ENCODE data around the gene CLSTN1.

CLSTN1 gene

DNA sequence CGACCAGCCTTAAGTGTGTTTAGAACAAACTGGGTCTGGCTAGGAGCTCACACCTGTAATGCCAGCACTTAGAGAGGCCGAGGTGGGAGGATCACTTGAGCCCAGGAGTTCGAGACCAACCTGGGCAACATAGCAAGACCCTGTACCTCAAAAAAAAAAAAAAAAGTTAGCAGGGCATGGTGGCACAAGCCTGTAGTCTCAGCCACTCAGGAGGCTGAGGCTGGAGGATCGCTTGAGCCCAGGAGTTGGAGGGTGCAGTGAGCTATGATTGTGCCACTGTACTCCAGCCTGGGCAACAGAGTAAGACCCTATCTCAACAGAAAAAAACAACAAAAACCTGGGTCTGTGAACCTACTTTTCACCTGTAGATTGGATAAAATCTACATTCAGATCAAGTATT lies 117.6 kb downstream of the CLSTN1 start:
- peak overlapping the region; percentile 78 for H3K27ac Mint-ChIP-seq
- no peaks in the 10 kb centered on the region for H3K27me3 Mint-ChIP-seq
- H3K36me3 Mint-ChIP-seq (ENCODE audit: low read depth), result peaks cover 78% of the 10 kb centered on the region
- no peak overlapping the region for H3K4me3 Mint-ChIP-seq
- H3K4me1 Mint-ChIP-seq (ENCODE audit: low read depth), result peaks cover 58% of the 10 kb centered on the region
- DNase-seq, result no peak
- peaks cover 6% of the 10 kb centered on the region for H3K9me3 Mint-ChIP-seq

- H3K27ac Mint-ChIP-seq, result peak overlapping the region; percentile 76
Measured at GRCh38 chr1:9705337-9706093, 118.2 kb downstream of the CLSTN1 start.

GRCh38 chr1:9703681-9704080 lies 120.1 kb downstream of the CLSTN1 start:
- peak overlapping the region; percentile 76 for H3K27ac Mint-ChIP-seq
- peaks cover 70% of the 10 kb centered on the region for H3K4me1 Mint-ChIP-seq (ENCODE audit: low read depth)
- H3K4me3 Mint-ChIP-seq, result no peak overlapping the region
- H3K9me3 Mint-ChIP-seq, result peaks cover 6% of the 10 kb centered on the region
- H3K36me3 Mint-ChIP-seq (ENCODE audit: low read depth), result peaks cover 83% of the 10 kb centered on the region
- no peak for DNase-seq
- no peaks in the 10 kb centered on the region for H3K27me3 Mint-ChIP-seq

More at GRCh38 chr1:9705337-9706093, 118.2 kb downstream of the CLSTN1 start:
- DNase-seq, result no peak
- H3K9me3 Mint-ChIP-seq, result peaks cover 6% of the 10 kb centered on the region
- peaks cover 78% of the 10 kb centered on the region for H3K36me3 Mint-ChIP-seq (ENCODE audit: low read depth)
- no peak overlapping the region for H3K4me3 Mint-ChIP-seq
- H3K27me3 Mint-ChIP-seq, result no peaks in the 10 kb centered on the region
- peaks cover 62% of the 10 kb centered on the region for H3K4me1 Mint-ChIP-seq (ENCODE audit: low read depth)

GRCh38 chr1:9703165-9703509 lies 120.6 kb downstream of the CLSTN1 start:
- Mint-ChIP-seq H3K9me3 (peaks cover 6% of the 10 kb centered on the region), H3K27ac (peak overlapping the region; percentile 76), H3K27me3 (no peaks in the 10 kb centered on the region), H3K4me3 (no peak overlapping the region), H3K36me3 (ENCODE audit: low read depth) (peaks cover 87% of the 10 kb centered on the region), H3K4me1 (ENCODE audit: low read depth) (peaks cover 74% of the 10 kb centered on the region)
- no peak for DNase-seq

DNA sequence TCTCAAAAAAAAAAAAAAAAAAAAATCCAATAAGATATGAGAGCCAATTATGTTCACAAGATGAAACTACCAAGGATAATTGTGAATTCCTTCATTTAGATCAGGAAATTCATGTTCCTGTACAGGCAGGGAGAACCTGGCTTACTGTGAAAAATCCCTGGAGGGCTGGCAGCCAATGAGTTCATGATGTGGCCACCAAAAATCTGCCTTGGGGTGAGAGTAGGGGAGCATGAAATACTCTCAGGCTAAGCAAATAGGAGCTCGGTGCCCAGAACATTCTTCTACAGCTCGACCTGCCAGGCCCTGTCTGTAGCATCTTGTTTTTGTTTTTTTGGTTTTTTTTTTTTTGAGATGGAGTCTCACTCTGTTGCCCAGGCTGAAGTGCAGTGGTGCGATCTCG lies 122.1 kb downstream of the CLSTN1 start:
- Mint-ChIP-seq H3K4me3 (no peak overlapping the region), H3K9me3 (peaks cover 6% of the 10 kb centered on the region), H3K27ac (peak overlapping the region; percentile 67), H3K4me1 (ENCODE audit: low read depth) (peaks cover 73% of the 10 kb centered on the region), H3K36me3 (ENCODE audit: low read depth) (peaks cover 84% of the 10 kb centered on the region), H3K27me3 (no peaks in the 10 kb centered on the region)
- DNase-seq, result no peak

- H3K4me3 Mint-ChIP-seq, result no peak overlapping the region
- peaks cover 74% of the 10 kb centered on the region for H3K36me3 Mint-ChIP-seq (ENCODE audit: low read depth)
- no peak for DNase-seq
- no peaks in the 10 kb centered on the region for H3K27me3 Mint-ChIP-seq
- H3K4me1 Mint-ChIP-seq (ENCODE audit: low read depth), result peaks cover 64% of the 10 kb centered on the region
- H3K27ac Mint-ChIP-seq, result peak overlapping the region; percentile 38
- peaks cover 6% of the 10 kb centered on the region for H3K9me3 Mint-ChIP-seq
Measured at GRCh38 chr1:9700340-9700739, 123.4 kb downstream of the CLSTN1 start.

- Mint-ChIP-seq H3K4me1 (ENCODE audit: low read depth) (peaks cover 63% of the 10 kb centered on the region), H3K27ac (peak overlapping the region; percentile 85), H3K27me3 (no peaks in the 10 kb centered on the region), H3K4me3 (no peak overlapping the region), H3K36me3 (ENCODE audit: low read depth) (peaks cover 75% of the 10 kb centered on the region), H3K9me3 (peaks cover 6% of the 10 kb centered on the region)
- DNase-seq, result no peak
Measured at GRCh38 chr1:9699361-9699760, 124.4 kb downstream of the CLSTN1 start.

- Mint-ChIP-seq H3K27ac (peak overlapping the region; percentile 76), H3K36me3 (ENCODE audit: low read depth) (peaks cover 76% of the 10 kb centered on the region)
Measured at GRCh38 chr1:9696793-9697192, 127.0 kb downstream of the CLSTN1 start.

GRCh38 chr1:9691691-9692090 lies 132.1 kb downstream of the CLSTN1 start:
- Mint-ChIP-seq H3K27me3 (no peaks in the 10 kb centered on the region), H3K36me3 (ENCODE audit: low read depth) (peaks cover 63% of the 10 kb centered on the region), H3K4me3 (peak overlapping the region; percentile 82), H3K9me3 (no peaks in the 10 kb centered on the region), H3K4me1 (ENCODE audit: low read depth) (peaks cover 68% of the 10 kb centered on the region), H3K27ac (peak overlapping the region; percentile 91)
- DNase-seq, result no peak

More at GRCh38 chr1:9696793-9697192, 127.0 kb downstream of the CLSTN1 start:
- no peak for DNase-seq
- H3K27me3 Mint-ChIP-seq, result no peaks in the 10 kb centered on the region
- H3K4me1 Mint-ChIP-seq (ENCODE audit: low read depth), result peaks cover 57% of the 10 kb centered on the region
- no peak overlapping the region for H3K4me3 Mint-ChIP-seq
- no peaks in the 10 kb centered on the region for H3K9me3 Mint-ChIP-seq

GRCh38 chr1:9691108-9691445 lies 132.7 kb downstream of the CLSTN1 start:
- peak overlapping the region; percentile 91 for H3K27ac Mint-ChIP-seq

GRCh38 chr1:9690440-9691107 lies 133.2 kb downstream of the CLSTN1 start:
- Mint-ChIP-seq H3K27me3 (no peaks in the 10 kb centered on the region), H3K9me3 (no peaks in the 10 kb centered on the region), H3K27ac (peak overlapping the region; percentile 91), H3K36me3 (ENCODE audit: low read depth) (peaks cover 63% of the 10 kb centered on the region), H3K4me3 (peak overlapping the region; percentile 82), H3K4me1 (ENCODE audit: low read depth) (peaks cover 76% of the 10 kb centered on the region)
- DNase-seq, result no peak

More at GRCh38 chr1:9691108-9691445, 132.7 kb downstream of the CLSTN1 start:
- no peaks in the 10 kb centered on the region for H3K9me3 Mint-ChIP-seq
- peaks cover 63% of the 10 kb centered on the region for H3K36me3 Mint-ChIP-seq (ENCODE audit: low read depth)
- H3K4me3 Mint-ChIP-seq, result peak overlapping the region; percentile 82
- DNase-seq, result no peak
- H3K27me3 Mint-ChIP-seq, result no peaks in the 10 kb centered on the region
- peaks cover 71% of the 10 kb centered on the region for H3K4me1 Mint-ChIP-seq (ENCODE audit: low read depth)

DNA sequence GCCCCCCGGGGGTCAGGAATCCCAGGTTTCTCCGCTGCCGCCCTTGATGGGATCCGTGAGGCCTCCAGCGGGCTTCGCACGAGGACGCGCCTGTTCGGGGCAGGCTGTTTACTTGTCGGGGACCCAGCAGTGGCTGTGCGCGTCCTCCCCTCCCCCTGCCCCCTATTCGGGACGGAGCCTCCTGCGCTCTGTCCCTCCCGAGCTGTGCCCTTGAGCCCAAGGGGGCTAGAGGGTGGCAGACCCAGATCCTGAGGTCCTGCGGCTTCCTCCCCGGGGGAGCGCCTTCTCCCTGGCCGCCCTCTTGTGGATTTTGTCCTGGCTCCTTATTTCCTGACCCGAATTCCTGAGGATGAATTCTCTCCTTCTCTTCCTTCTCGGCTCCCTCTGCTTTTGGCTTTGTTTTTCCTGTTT lies 133.8 kb downstream of the CLSTN1 start:
- peaks cover 59% of the 10 kb centered on the region for H3K36me3 Mint-ChIP-seq (ENCODE audit: low read depth)

GRCh38 chr1:9689011-9689706 lies 134.6 kb downstream of the CLSTN1 start:
- peaks cover 72% of the 10 kb centered on the region for H3K4me1 Mint-ChIP-seq (ENCODE audit: low read depth)
- H3K27me3 Mint-ChIP-seq, result no peaks in the 10 kb centered on the region
- peak overlapping the region; percentile 74 for H3K4me3 Mint-ChIP-seq
- DNase-seq, result peak; percentile 88
- H3K9me3 Mint-ChIP-seq, result no peaks in the 10 kb centered on the region
- peaks cover 51% of the 10 kb centered on the region for H3K36me3 Mint-ChIP-seq (ENCODE audit: low read depth)
- H3K27ac Mint-ChIP-seq, result peak overlapping the region; percentile 90

More for the DNA sequence above, 133.8 kb downstream of the CLSTN1 start:
- peak overlapping the region; percentile 91 for H3K27ac Mint-ChIP-seq
- peak; percentile 47 for DNase-seq
- peaks cover 73% of the 10 kb centered on the region for H3K4me1 Mint-ChIP-seq (ENCODE audit: low read depth)
- peak overlapping the region; percentile 82 for H3K4me3 Mint-ChIP-seq
- H3K9me3 Mint-ChIP-seq, result no peaks in the 10 kb centered on the region
- H3K27me3 Mint-ChIP-seq, result no peaks in the 10 kb centered on the region

DNA sequence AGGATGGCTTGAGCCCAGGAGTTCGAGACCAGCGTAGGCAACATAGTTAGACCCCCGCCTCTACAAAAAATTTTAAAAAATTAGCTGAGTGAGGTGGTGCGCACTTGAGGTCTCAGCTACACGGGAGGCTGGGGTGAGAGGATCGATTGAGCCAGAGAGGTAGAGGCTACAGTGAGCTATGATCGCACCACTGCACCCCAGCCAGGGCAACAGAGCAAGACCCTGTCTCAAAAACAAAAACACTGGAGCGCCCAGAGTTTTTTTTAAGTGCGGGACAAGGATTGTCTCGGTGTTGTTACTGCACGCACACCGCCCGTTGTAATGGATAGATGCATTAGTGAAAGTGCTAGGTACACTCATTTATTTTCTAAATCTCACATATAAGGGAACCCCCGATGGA lies 135.2 kb downstream of the CLSTN1 start:
- peaks cover 73% of the 10 kb centered on the region for H3K4me1 Mint-ChIP-seq (ENCODE audit: low read depth)
- H3K27ac Mint-ChIP-seq, result peak overlapping the region; percentile 90
- H3K9me3 Mint-ChIP-seq, result no peaks in the 10 kb centered on the region
- H3K4me3 Mint-ChIP-seq, result peak overlapping the region; percentile 74
- DNase-seq, result no peak
- peaks cover 49% of the 10 kb centered on the region for H3K36me3 Mint-ChIP-seq (ENCODE audit: low read depth)
- H3K27me3 Mint-ChIP-seq, result no peaks in the 10 kb centered on the region
